ENCODE data around the gene MARCKSL1. TPM values are rescaled to one million over a fixed set of nuclear protein-coding genes. Genes with fewer than 3 reads are reported as not detected.

The MARCKSL1 gene
- total RNA-seq, 1 experiment from 2014 or later, result 457 TPM

GRCh38 chr1:32291145-32291707 lies 44.8 kb downstream of the MARCKSL1 start:
- no peak overlapping the region for H2BK120ac ChIP-seq (ENCODE audit: low read depth, low read length, poor library complexity, severe bottlenecking)
- no peak for TF ChIP-seq CTCF (conservative IDR thresholded peaks at IDR 0.05)
- H4K8ac ChIP-seq (replicated peaks; ENCODE audit: insufficient read length, low read depth, low read length), result no peak overlapping the region
- H3K27me3 ChIP-seq (ENCODE audit: insufficient read depth, low read length), result no peaks in the 10 kb centered on the region
- no peak overlapping the region for H3K4ac ChIP-seq (ENCODE audit: low read depth, low read length)
- H3K18ac ChIP-seq (ENCODE audit: insufficient read length, low read depth, low read length), result peak overlapping the region; percentile 30
- H3K23me2 ChIP-seq (ENCODE audit: insufficient read length, low read depth, low read length, poor library complexity, severe bottlenecking), result peaks cover 5% of the 10 kb centered on the region
- H2BK12ac ChIP-seq (ENCODE audit: insufficient read length, low read depth, low read length), result no peak overlapping the region
- peak overlapping the region; percentile 59 for H3K4me2 ChIP-seq (ENCODE audit: insufficient read depth, insufficient read length, low read length)
- H3K79me2 ChIP-seq (ENCODE audit: insufficient read depth, low read length), result peaks cover 5% of the 10 kb centered on the region; the same call in 1 of the 2 replicates
- H4K20me1 ChIP-seq (ENCODE audit: control insufficient read depth, insufficient read depth, insufficient read length), result no peaks in the 10 kb centered on the region
- no peak overlapping the region for H3T11ph ChIP-seq (ENCODE audit: low read length)
- no peak overlapping the region for H3K23ac ChIP-seq (ENCODE audit: insufficient read length, low read depth, low read length)
- H3K14ac ChIP-seq (ENCODE audit: insufficient read depth, low read length), result no peak overlapping the region
- no peaks in the 10 kb centered on the region for H3K4me1 ChIP-seq (ENCODE audit: insufficient read depth, low read length)
- no peak overlapping the region for H2BK20ac ChIP-seq (ENCODE audit: low read depth, low read length, poor library complexity, severe bottlenecking)
- Mint-ChIP-seq H3K4me1 (peaks cover 17 to 18% of the 10 kb centered on the region in 2 experiments), H3K27me3 (ENCODE audit: low read depth) (no peaks in the 10 kb centered on the region), H3K27ac (peak overlapping the region in 2 of 3 experiments; percentile 83 to 94; a peak in 4 of 7 replicates), H3K9me3 (peaks cover 0 to 3% of the 10 kb centered on the region in 2 experiments; a peak in 2 of 5 replicates), H3K36me3 (ENCODE audit: insufficient read depth in 1 of 3, low read depth in 3 of 3) (peaks cover 4 to 13% (median 9%) of the 10 kb centered on the region in 3 experiments; a peak in 5 of 7 replicates), H3K4me3 (peak overlapping the region; percentile 97 to 100)
- peaks cover 5% of the 10 kb centered on the region for H3K79me1 ChIP-seq (ENCODE audit: insufficient read depth, low read depth, low read length, poor library complexity, severe bottlenecking)
- no peak overlapping the region for H2BK15ac ChIP-seq (ENCODE audit: low read depth, low read length)
- H4K5ac ChIP-seq (ENCODE audit: insufficient read length, low read depth, low read length), result no peak overlapping the region
- no peak overlapping the region for H3K56ac ChIP-seq (ENCODE audit: insufficient read length, low read depth, low read length)
- no CpG with 5 or more reads among the region's 10 CpGs for WGBS (ENCODE audit: extremely low coverage, insufficient read length, low lambda C conversion rate)
- H3K27ac ChIP-seq (ENCODE audit: insufficient read length, low read depth, low read length), result no peak overlapping the region
- no peaks in the 10 kb centered on the region for H3K9me3 ChIP-seq (ENCODE audit: control insufficient read depth, low read depth, low read length)
- DNase-seq, result no peak
- no peak overlapping the region for H2BK5ac ChIP-seq (ENCODE audit: insufficient read length, low read length)
- H2AK5ac ChIP-seq (ENCODE audit: insufficient read length, low read length), result no peak overlapping the region
- no peak overlapping the region for H4K91ac ChIP-seq (ENCODE audit: insufficient read length, low read depth, low read length)
- no peak overlapping the region for H2AFZ ChIP-seq (ENCODE audit: low read length)
- H3K9ac ChIP-seq (ENCODE audit: extremely low read depth, insufficient read length, low read length), result no peak overlapping the region

All from H9 (cell line).